GM12872 (cell line): ENCODE data around the gene SNX33.

ENCODE experiments used
- TF ChIP-seq, protein P1 (sequence below): IDR thresholded peaks from 3 replicates; pipeline ENCODE4 v1.5.1; 2011; ENCODE audit warnings: low read depth, mild to moderate bottlenecking, low read length, moderate library complexity; ENCODE audit not compliant: insufficient read depth

Gene SNX33

DNA sequence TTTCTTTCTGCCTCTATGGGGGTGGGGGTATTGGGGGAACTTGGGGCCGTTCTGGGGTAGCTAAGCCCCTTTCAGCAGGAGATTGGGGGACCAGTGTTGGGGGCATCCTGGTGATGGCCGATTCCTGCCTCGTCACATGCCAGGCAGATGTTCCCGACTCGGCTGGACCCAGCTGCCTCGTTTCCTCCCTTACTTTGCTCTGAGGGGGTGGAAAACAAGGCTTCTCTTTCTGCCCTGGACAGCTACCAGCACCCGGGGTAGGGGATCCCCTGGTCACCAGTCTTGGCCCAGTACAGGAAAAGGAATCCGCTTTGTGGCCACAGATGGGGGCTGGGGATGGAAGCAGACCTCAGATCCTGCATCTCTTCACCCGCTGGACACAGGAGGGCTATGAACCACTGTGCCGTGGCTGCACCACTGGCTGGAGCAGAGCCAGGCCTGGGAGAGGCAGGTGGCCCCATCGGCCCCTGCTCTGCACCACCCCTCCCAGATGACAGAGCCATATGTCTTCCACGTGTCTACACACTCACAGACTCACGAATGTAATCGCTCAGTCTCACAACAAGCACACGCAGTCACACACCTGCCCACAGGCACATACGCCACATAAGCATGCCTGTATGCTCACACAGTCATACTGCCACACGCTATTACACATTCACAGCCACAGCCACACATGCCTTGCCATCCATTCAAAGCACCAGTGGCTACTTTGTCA is 12.4 kb downstream of the SNX33 start:
- TF ChIP-seq, protein P1, sequence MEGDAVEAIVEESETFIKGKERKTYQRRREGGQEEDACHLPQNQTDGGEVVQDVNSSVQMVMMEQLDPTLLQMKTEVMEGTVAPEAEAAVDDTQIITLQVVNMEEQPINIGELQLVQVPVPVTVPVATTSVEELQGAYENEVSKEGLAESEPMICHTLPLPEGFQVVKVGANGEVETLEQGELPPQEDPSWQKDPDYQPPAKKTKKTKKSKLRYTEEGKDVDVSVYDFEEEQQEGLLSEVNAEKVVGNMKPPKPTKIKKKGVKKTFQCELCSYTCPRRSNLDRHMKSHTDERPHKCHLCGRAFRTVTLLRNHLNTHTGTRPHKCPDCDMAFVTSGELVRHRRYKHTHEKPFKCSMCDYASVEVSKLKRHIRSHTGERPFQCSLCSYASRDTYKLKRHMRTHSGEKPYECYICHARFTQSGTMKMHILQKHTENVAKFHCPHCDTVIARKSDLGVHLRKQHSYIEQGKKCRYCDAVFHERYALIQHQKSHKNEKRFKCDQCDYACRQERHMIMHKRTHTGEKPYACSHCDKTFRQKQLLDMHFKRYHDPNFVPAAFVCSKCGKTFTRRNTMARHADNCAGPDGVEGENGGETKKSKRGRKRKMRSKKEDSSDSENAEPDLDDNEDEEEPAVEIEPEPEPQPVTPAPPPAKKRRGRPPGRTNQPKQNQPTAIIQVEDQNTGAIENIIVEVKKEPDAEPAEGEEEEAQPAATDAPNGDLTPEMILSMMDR, result no peak

DNA sequence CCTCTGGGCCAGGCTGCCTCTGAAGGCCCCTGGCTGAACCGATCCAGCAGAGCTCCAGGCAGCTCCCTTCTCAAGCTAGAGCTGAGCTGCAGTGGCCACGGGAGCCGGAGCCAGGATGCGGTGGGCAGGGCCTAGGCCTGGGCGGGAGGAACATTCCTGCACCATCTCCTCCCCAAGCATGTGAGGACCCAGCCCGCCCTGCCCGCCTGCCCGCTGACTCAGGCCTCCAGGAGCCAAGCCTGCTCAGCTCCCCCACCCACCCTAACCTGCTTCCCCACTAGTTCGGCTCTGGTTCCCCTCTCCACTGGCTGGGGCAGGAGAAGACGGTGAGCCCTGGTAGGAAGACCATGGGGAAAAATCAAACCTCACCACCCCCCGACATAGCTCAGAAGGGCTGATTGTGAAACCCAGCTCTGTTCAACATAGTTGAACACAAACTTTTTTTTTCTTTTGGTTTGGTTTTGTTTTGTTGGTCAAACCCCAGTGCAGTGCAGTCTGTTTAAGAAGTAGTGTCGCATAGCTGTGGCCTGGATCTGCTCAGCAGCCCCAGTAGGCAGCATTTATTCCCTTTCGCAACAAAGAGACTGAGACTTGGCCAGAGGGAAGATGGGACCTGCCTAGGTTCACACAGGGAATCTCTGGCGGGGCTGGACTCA is 13.5 kb downstream of the SNX33 start:
- TF ChIP-seq, protein P1, result no peak

DNA sequence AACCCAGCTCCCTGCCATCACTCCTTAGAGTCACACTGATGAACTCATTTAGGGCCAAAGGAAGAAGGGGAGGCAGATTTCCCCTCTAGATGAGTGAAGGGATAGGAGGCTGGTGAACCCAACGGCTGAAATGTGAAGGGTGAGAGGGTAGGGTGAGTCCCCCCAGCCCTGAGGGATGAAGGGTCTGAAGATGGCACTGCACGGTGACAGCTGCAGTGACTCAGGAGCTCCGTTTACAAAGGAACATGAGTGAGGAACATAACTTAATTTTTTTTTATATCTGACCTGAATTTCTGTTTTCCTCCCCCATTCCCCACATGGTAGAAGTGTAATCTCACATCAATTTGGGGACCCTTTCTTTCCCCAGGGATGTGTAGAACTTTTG is 14.0 kb downstream of the SNX33 start:
- TF ChIP-seq, protein P1, result no peak

DNA sequence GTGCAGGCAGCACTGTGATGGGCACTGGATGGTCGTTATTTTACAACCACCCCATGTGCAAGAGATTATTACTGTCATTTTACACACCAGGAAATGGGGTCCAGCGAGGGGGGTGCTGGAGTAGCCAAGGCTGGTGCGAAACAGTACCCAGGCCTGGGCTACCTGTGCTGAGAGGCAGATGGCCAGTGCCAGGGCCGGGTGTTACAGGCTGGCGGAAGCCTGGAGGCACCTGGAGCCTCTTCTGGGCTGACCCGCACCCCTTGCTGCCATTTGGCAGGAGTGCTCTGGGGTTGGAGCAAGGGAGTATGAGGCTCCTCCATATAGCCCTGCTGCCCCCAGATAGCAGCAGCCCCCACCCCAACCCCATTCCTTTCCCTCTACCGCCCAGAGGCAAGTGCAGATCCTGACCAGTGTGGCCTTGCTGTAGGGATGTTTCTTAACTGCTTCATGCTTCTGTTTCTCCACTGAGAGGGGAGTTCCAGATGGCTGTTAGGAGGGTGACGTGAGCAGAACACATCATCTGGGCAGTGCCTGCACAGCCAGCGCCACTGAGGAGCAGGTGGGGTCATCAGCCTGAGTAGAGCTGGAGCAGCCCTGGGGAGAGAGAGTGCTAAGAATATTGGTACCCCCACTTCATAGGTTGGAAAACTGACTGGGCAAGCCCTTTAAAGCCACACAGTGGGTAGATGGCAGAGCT is 15.3 kb downstream of the SNX33 start:
- TF ChIP-seq, protein P1, result no peak

DNA sequence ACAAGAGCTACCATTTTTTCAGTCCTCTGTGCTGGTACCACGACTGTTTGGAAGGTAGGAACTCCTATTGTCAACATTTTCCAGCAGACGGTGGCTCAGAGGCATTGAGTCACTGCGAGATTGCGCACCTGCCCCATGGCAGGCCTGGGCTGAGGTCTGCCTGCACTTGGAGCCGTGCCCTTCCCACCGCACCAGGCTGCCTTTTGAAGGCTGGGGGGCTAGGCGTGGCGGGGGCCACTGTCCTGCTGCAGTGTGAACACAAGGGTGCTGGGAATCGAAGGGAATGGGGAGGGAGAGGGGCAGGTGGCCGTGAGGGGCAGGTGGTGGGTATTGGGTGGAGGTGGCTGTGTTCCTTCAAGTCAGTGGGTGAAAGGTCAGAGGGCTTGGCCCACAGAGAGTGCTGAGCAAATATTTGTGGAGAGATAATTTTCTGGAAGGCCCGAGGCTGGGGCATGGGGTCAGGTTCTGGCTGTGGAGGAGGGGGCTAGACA is 16.3 kb downstream of the SNX33 start:
- TF ChIP-seq, protein P1, result no peak

DNA sequence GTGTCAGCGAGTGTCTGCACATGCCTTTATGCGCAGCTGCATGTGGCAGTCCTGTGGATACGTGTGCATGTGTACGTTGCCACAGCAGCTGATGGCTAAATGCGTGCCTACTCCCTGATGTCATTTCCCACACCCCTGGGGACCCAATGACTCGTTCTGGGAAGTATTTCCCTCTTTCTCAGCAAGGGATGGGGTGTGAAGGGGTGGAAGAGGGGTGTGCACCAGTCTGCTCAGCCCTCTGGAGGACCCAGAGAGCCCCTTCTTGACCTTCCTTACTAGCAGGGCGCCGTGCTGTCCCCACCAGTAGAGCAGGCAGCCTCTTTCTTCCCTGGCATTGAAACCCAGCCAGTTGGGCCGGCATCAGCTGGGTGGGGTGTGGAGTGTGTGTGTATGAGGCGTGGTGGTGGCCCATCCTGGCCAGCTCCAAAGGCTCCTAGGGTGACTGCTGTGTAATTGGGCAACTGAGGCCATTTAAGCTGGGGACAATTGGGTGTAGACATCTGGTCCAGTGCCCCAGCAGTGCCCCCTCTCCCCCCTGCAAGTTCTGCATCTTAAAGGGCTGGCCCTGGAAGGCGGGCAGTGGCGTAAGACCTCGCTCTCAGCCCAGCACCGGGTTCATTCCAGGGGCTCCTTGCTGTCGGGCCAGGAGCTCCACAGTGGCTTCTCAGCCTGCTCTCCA is 19.2 kb downstream of the SNX33 start:
- TF ChIP-seq, protein P1, result no peak
